NCI-H69 (cell line): ENCODE measurements around the gene SNCB.

Source experiments
- DNase-seq: peaks from one replicate; lab custom pipeline; 2025; lab: John Stamatoyannopoulos, UW

SNCB gene

DNA sequence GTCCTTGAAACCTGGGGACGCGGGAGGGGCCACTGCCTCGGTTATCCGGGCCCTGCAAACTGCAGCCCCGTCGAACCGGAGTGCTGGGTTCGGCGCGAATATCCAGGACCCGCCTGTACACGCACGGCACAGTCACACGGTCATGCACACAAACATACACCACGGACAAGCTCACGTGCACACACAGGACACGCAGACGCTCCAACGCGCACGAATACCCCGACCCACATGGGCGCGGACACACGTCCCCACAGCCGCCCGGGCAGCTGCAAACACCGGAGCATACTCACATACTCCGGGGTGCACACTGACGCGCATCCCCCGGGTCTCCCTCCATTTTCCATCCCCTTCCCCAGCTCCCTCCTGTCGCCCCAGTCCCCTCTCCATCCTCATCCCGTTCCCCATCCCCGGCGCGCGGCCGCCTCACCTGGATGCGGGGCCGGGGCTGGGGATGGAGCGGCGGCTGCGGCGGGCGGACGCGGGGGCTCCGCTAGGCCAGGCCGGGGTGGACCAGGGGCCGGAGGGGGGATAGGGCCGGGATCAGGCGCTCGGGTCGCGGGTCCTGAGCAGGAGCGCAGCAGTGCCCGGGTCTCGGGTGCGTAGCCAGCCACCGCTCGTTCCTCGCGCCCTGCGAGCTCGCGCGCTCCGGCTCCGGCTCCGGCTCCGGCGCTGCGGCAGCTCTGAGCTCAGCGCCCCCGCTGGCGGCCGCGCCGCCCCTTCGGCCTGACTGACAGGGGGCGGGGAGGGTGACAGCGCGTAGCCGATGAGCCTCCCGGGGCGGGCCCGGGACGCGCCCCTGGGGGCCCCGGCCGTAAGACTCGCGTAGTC lies at the start of gene SNCB, which contains the start of gene EIF4E1B:
TSS of gene SNCB (minus strand) at position 682 of the 828 bp plus-strand sequence. CDS start 880 bp downstream, outside the sequence.
TSS of gene EIF4E1B (plus strand) at position 823 of the 828 bp plus-strand sequence. CDS start 12,113 bp downstream, outside the sequence.
- peak; percentile 90 for DNase-seq

DNA sequence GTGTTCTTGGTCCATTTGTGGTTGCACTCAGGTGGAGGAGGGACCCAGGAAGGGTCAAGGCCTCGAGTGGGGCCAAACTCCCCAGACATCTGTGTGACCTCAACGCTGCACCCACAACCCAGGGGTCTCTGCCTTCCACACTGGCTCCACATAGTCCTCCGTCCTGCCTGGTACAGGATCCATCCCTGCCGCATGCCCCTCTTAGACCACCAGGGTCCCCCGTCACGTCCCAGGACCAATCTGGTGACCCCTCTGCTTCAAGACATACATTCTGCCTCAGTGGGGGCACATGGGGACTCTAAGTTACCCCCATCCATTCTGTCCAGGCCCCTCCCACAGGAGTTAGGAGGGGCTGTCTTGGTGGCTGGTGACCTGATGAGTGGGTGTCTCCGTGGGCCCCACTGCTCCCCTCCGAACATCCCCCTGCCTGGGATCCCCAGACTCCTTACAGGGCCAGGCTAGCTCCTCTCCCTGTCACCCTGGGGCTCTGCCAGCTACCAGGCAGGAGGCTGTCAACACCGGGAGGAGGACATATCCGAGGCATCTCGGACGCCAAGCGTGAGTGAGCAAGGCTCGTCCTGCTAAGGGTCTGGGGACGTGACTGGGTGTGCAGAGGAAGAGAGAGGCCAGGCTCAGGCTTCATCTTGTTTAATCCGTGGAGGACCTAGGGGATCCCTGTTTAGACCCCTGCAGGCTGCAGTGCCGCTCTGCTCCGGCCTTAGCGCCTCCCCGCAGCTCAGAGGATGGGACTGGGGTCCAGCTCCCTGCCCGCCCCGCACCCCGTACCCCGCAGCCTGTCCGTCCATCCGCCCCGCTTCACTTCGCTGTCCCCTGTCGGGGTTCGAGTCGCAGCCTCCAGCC lies 49.3 kb upstream of the SNCB start:
- no peak for DNase-seq

DNA sequence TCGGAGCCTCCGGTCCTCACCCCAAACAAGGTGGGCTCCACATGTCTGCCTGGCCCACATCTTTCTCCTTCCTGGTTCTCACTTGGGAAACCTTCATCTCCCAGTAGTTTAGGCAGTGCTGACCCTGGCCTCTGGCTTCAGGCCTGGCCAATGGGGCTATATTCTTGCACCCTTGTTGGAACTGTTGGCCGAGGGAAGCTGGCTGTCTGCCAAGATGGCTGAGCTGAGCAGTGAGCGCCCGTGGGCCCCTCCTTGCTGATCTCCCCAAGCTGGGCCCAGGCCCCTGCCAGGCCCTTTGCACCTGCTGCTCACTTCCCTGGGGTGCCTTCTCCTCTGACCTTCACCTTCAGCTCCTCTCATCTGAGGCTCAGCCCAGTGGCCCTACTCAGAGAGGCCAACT lies 48.2 kb upstream of the SNCB start:
- peak; percentile 48 for DNase-seq

DNA sequence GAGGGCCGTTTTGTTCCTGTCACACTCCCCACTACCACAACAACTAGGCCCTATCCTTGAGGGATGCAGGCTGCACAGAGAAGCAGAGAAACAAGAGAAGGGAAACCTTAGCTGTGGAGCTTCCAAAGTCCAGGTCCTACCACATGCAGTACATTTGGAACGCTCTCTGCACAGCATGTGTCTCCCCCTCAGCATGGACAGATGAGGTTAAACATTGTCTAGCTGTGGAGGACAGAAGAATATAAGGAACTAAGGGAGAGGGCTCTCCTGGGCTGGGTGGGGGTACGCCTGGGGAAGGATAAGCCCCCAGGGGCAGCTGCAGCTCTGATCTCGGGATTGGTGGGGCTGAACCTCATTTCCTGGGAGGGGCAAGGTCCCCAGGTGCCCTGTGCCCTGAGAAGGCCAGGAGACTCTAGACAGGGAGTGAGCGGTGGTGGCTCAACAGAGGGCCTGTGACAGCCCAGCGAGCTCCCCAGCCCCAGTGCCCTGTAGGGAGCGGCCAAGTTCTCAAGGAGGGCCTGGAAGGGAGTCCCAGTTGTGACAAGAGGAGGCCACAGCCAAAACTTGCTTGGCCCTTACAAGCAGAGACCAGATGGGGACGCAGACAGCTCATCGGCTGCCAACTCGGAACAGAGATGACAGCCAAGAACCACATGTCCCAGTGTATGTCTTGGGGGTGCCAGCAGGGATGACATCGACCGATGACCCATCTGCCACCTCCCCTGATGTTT lies 47.0 kb upstream of the SNCB start:
- DNase-seq: no peak

DNA sequence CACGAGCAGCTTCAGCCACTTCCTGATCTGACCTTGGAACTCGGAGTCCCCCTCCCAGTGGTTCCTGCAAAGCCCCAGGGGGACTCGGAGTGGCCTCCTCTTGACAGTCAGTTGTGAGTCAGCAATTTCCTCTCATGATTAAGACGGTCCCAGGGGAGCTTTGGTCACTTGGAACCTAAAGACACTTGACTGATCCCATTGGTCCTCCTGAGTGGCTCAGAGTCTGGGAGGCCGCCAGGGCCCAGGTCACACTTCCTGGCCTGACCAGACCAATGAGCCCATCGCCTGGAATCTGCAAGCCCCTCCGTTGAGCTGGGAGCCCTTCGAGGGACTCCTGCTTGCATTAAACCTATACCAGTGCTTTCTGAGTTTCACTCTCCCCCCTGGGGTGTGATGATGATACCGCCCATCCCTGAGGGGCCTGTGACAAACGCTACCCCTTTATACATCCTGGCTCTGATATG lies 46.1 kb upstream of the SNCB start:
- DNase-seq: peak; percentile 59

DNA sequence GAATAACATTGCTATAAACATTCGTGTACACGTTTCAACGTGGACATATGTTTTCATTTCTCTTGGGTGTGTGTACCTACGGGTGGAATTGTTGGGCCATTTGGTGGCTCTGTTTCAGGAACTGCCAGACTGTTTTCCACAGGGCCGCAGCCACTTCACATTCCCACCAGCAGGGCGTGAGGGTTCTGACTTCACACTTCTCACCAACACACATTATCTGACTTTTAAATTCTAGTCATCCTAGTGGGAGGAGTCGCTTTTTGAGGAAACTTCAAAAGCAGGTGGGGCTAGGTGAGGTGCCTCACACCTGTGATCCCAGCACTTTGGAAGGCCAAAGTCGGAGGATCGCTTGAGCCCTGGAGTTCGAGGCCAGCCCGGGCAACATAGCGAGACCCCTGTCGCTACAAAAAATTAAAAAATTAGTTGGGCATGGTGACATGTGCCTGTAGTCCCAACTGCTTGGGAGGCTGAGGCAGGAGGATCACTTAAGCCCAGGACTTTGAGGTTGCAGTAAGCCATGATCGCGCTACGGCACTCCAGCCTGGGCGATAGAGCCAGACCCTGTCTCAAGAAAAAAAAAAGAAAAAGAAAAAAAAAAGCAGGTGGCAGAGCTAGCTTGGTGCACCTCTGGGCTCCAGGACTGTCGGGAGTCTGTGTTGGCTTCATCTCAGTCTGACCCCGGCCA lies 45.5 kb upstream of the SNCB start:
- DNase-seq: peak; percentile 49

DNA sequence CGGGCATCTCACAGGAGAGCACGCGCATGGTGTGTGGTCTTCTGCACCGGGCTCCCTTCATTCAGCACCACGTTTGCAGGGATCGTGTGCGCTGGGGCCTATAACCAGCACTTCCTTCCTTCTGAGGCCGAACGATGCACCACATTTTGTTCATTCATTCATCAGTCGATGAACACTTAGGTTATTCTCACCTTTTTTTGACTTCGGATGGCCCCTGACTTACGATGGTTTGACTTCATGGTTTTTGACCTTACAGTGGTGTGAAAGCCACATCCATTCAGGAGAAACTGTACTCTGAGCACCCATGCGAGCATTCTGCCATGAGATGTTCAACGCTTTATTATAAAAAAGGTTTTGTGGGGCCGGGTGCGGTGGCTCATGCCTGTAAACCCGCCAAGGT lies 44.5 kb upstream of the SNCB start:
- no peak for DNase-seq

DNA sequence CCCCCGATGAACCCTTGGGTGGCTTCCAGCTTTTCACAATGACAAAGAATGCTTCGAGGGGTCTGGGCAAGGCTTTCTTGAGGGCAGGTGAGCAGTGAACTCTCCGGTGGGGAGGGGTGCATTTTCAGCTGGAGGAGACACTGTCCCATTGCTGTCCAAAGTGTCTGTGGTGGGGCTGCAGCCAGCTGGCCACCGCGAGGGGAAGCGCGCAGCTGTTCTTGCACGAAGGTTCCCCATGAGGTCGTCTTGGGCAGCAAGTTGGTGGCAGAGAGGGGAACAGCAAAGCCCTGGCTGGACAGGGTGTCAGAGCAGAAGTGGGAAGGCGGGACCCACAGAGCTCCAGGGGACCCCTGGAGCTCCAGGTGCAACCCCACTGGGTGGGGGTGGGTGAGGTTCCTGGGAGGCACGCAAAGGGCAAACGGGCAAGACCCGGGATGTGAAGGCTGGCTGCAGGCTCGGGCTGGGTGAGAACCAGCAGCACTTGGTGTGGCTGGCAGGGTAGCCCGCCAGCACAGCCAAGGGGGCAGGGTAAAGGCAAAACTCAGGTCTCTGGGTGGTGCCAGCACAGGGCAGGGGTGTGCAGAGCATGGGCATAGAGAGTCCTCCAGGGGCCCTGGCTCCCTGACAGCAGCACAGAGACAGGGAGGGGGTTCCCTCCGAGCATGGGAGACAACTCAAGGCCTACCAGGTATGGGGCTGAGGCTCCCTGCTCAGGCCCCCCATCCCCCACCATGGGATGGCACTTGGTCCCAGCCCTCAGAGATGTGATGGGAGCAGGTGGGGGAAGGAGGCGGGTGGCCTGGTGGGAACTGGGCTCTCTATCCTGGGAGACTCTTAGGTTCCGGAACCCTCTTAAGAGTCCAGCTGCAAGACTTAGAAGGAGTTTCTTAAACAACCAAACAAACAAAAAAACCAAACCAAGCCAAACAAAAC lies 43.6 kb upstream of the SNCB start:
- no peak for DNase-seq

DNA sequence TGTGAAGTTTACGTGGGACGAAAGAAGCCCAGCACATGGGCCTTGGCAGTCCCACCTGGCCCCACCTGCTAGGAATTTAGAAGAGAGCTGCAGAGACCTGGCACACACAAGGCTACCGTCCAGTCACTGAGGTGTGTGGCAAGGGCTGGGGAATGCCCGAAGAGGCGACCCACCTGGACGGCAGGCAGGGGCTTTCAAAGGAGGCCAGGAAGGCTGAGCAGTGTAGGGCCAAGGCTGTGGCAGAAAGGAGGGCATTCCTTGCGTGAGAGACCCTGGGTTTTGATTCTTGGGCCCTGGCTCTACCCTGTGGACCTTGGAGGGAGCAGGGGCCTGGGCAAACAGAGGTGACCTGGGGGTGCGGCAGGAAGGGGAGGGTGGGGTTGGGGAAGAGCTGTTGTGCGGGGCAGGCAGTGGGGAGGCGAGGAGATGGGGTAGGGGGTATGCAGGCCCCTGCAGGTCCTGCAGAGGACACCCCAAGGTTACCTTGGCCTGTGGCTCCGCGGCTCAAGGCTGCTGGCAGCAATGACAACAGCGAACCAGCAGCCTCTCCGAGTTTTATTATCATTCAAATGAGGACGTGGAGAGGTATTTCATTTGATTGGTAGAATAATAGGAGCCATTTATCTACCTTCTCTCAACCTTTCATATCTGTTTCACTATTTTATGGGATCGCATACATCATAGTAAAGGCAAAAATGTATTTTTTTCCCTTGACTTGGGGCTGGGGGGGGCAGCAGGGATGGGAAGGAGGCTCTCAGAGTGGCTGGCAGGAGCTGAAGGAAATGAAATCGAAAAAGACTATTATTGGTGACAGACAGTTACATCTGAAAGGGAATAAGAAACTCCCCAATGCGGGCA lies 41.8 kb upstream of the SNCB start:
- DNase-seq: no peak

DNA sequence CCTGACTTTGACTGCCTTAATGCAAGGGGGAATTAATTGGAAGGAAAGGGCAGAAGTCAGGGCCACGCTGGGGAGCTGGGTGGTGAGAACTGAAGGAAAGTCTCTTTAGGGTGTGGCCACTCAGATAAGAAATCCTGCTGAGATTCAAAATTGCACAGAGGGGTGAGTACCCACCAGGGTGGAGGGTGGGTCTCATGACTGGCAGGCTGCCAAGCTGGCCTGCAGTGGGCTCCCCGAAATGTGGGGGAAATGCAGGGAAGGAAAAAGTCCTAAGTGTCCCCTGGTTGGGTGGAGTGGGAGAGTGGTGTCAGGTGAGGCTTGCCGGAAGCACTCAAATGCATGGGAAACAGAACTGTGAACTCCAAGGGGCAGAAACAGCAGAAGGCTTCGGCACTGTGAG lies 41.1 kb upstream of the SNCB start:
- DNase-seq: no peak

DNA sequence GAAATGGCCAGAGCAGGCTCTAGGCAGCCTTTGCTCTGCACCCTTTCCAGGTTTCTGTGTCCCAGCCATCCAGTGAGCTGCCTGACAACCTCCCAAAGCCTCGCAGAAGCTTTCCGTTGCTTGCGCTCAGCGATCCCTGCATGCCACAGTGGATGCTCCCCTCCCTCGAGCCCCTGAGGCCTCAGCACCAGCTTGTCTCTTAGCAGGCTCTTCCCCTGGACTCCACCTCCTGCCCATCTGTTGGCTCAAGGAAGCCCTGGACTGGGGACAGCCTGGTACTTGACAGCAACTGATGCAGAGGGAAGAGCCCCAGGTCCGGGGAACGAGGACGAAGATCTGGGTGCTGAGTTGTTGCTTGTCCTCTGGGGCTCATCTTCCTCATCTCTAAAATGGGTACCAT lies 40.1 kb upstream of the SNCB start:
- DNase-seq: peak; percentile 58

DNA sequence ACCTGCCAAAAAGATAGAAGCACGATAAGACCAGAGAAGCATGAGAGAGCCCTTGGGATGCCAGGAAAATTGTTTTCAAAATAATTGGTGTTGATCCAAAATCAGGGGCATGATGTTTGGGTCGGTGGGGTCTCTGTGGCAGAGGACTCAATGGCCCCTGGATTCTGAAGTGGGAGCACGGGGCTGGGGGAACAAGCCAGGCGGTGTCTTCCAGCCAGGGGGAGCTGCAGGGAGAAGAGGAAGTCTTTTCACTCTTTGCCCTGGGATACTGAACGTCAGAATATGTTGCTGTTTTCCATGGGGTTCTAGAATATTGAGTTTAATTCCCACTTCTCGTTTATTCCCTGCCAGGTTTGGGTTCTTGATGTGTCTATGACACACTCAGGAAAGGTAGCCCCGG lies 37.3 kb upstream of the SNCB start:
- DNase-seq: no peak

DNA sequence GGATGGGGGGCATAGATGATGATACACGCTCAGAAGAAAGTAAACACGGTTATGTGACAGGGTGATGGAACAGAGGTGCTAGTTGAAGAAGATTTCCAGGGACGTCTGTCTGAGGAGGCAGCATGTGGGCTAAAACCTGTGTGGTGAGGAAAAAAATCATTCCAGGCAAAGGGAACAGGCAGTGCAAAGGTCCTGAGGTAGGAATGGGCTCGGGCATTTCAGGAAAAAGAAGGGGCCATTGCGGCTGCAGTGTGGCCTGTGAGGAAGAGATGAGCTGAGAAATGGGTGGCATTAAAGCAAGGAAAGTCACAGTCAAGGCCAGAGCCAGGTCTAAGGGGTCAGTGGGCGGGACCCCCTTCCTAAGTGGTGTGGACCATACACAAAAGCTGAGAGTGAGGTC lies 35.2 kb upstream of the SNCB start:
- no peak for DNase-seq

DNA sequence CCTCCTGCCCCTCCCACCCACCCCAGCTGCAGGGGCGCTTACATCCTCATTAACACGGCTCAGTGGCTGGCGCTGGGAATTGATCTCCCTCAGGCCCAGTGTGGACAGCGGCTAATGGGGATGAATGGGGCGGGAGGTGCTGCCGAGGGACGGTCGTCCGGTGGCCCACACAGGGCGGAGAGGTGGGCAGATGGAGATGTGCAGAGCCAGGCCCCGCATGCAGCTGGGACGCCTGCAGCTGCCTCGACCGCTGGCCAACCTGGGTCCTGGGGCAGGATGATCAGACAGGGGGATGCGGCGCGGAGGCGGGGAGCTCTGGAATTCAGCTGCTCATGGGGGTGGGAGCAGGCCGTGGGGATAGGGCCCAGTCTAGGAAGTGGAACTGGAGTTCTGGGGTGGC lies 34.6 kb upstream of the SNCB start:
- peak; percentile 45 for DNase-seq

DNA sequence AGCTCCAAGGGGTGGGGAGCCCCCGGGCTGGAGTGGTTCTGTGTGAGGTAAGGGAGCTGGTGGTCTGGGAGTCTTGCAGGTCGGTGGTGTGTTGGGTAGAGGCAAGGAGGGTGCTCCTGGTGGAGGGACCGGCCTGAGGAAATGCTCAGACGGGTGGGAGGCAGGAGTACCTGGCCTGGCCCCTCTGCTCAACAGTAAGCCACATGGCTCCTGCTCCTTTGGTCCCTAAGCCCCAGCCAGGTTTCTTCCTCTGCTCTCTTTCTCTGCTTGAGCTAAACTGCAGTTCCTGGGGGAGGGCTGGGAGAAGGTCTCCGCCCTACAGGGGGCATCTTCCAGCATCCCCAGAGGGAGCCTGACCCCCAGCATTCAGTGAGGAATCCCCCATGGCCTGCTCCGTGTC lies 34.1 kb upstream of the SNCB start:
- peak; percentile 45 for DNase-seq

DNA sequence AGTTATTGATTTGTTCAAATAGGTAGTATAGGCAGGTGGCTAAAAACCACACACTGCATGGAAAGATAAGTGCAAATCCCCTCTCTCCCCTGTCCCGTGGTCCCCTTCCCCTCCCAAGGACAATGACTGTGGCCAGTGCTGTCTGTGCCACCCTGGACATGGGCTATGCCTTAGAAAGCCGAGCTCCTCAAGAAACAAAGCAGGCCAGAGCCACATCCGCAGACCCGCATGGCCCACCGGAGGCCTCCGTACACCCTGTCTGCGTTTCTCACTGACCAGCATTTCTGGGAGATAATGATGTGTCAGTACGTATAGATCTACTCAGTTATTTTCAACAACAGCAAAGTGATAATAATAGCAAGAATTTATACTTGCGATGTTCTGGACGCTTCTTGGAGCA lies 33.2 kb upstream of the SNCB start:
- DNase-seq: no peak

DNA sequence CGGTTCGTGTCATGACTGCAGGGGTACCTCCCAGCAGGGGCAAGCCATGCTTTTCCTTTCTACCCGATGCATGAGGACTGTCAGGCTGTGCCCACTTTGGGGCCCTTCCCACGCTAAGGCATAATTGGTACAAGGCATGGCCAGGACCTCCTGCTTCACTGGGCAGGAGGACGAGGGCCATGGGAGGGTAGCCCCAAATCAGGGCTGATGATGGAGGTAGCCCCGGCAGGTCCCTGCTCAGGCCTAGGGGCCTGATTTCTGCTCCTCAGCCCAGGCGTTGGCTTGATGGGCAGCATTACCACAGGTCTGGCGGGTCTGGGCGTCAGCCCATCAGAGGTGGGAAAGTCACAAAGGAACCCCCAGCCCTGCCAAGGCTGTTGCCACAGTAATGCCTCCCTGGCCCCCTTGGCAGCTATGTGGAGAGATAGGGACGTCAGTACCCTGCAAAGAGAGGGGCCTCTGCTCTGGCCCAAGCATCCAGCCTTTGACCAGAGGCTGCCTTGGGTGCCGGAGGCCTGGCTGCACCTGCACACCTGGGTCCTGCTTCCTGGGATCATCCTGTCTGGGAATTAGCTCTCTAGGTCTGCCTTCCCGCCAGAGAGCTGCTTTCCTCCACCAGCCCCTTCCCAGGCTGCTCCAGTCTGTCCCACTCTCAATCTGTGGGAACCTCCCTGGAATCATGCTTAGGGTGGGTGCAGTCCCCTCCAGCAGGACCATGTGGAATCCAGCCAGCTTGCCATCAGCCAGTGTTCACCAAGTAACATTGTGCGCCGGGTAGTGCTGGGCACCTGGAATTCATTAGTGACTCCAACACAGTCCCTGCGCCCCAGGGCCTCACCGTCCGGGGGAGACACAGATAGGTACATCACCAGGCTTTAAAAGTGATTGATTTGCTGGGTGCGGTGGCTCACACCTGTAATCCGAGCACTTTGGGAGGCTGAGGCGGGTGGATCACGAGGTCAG lies 32.3 kb upstream of the SNCB start:
- DNase-seq: no peak

DNA sequence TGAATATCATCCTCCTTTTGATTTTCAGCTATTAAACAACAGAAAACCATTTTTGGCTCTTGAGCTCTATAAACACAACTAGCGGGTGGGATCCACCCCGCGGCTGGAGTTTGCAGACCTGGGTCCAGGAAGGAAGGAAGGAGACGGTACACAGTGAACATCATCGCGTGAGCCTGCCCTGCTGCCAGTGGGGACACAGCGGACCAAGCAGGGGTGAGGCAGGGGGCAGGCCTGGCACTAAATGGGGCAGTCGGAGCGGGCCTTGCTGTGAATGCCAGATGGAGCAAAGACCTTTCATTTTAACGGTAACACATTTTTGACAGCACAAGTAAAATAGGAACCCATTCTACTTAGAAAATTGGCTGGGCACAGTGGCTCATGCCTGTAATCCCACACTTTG lies 31.3 kb upstream of the SNCB start:
- peak; percentile 35 for DNase-seq
